HCT116 (cell line): ENCODE data around the gene KIF12. TPM values are rescaled to one million over a fixed set of nuclear protein-coding genes. Genes with fewer than 3 reads are reported as not detected.
"Not testable (repeated sequence)": the region's sequence is repeated elsewhere in the genome, so short reads cannot be mapped to it uniquely, and the experiment has no call there.

Source experiments
- ATAC-seq: fragments of 200-7000 bp; cut with Tn5 transposase; 2 replicates; pipeline ENCODE4 v1.9.1; 2020; ENCODE audit warnings: mild to moderate bottlenecking, moderate library complexity
- BruUV-seq: library from RNA; stranded (reverse); fragments of 400-500 nt; replicated peaks from 2 replicates; lab custom pipeline; 2021; lab: Mats Ljungman, UMichigan
- CTCF ChIA-PET: fragments of 300-600 bp; sonication (Branson Sonifier 250); formaldehyde crosslinking; loops from one replicate; lab custom pipeline; 2021; ENCODE audit warnings: antibody characterized with exemption; lab: Charles Lee
- POLR2A ChIA-PET: fragments of 300-600, 350-600 bp; sonication (Branson Sonifier 250); formaldehyde crosslinking; loops from one replicate; lab custom pipeline; 2021; ENCODE audit warnings: antibody characterized with exemption; lab: Charles Lee
- RAD21 ChIA-PET, 2 experiments: fragments of 300-600 bp; sonication (Branson Sonifier 250); formaldehyde crosslinking; loops; one replicate each; lab custom pipeline; 2023; ENCODE audit warnings: low total read pairs in 2 of 2; ENCODE audit not compliant: uncharacterized antibody in 2 of 2, unreplicated experiment in 2 of 2, low non-redundant PET in 1 of 2; lab: Charles Lee
- DNase-seq: peaks from one replicate; pipeline ENCODE4 v3.0.0-alpha.2; 2010; ENCODE audit warnings: low read depth, low spot score
- H2AFZ ChIP-seq: fragments of 200-600 bp; shearing (Covaris generic), sonication (generic); 2 replicates; pipeline ENCODE4 v1.6.1; 2017; ENCODE audit warnings: low read depth, mixed run types, mixed read lengths, antibody characterized with exemption, low read length; ENCODE audit not compliant: poor library complexity, severe bottlenecking
- H3K27ac ChIP-seq: 2 replicates; pipeline ENCODE4 v1.5.1; 2012; ENCODE audit warnings: low read depth, low read length
- H3K27me3 ChIP-seq: fragments of 200-600 bp; sonication (generic); 2 replicates; pipeline ENCODE4 v1.6.1; 2016; ENCODE audit warnings: mixed run types, low read length, mixed read lengths; ENCODE audit not compliant: insufficient read depth
- H3K36me3 ChIP-seq, 2 experiments: fragments of 200-500 bp in 1 of 2; fragments of 200-600 bp in 1 of 2; sonication (Bioruptor generic) in 1 of 2; sonication (generic) in 1 of 2; 2 replicates each; pipeline versions ENCODE4 v1.5.1 to v1.6.1; 2014 to 2016; ENCODE audit warnings: low read length in 2 of 2, inconsistent platforms in 1 of 2, mixed read lengths in 1 of 2, mixed run types in 1 of 2; ENCODE audit not compliant: insufficient read depth in 2 of 2, control insufficient read depth in 1 of 2
- H3K4me1 ChIP-seq, 2 experiments: fragments of 200-600 bp in 1 of 2; sonication (generic) in 1 of 2; 2 replicates each; pipeline versions ENCODE4 v1.5.1 to v1.6.1; 2012 to 2017; ENCODE audit warnings: low read length in 2 of 2, inconsistent platforms in 1 of 2, mild to moderate bottlenecking in 1 of 2, mixed read lengths in 1 of 2, mixed run types in 1 of 2, moderate library complexity in 1 of 2; ENCODE audit not compliant: insufficient read depth in 2 of 2, control insufficient read depth in 1 of 2
- H3K4me2 ChIP-seq: fragments of 200-600 bp; sonication (generic); 2 replicates; pipeline ENCODE4 v1.6.1; 2017; ENCODE audit warnings: mixed run types, low read length, mixed read lengths
- H3K4me3 ChIP-seq, 2 experiments: fragments of 200-600 bp in 1 of 2; sonication (generic) in 1 of 2; replicated peaks in 1 of 2; 2 replicates each; pipeline ENCODE4 v1.5.1; 2011 to 2016; ENCODE audit warnings: low read length in 2 of 2, control low read depth in 1 of 2, low read depth in 1 of 2, mild to moderate bottlenecking in 1 of 2, mixed read lengths in 1 of 2, mixed run types in 1 of 2
- H3K79me2 ChIP-seq: fragments of 200-600 bp; sonication (generic); 2 replicates; pipeline ENCODE4 v1.6.1; 2017; ENCODE audit warnings: mild to moderate bottlenecking, mixed run types, low read length, moderate library complexity, mixed read lengths; ENCODE audit not compliant: insufficient read depth
- H3K9ac ChIP-seq: fragments of 200-600 bp; sonication (generic); 2 replicates; pipeline ENCODE4 v1.6.1; 2016; ENCODE audit warnings: low read length, mixed read lengths
- H3K9me2 ChIP-seq: fragments of 200-600 bp; sonication (generic), shearing (Covaris generic); 2 replicates; pipeline ENCODE4 v1.6.1; 2017; ENCODE audit warnings: mixed run types, mild to moderate bottlenecking, moderate library complexity; ENCODE audit not compliant: insufficient read depth
- H3K9me3 ChIP-seq, 2 experiments: fragments of 200-500 bp in 1 of 2; fragments of 200-600 bp in 1 of 2; sonication (Bioruptor generic) in 1 of 2; sonication (generic) in 1 of 2; 2 replicates each; pipeline ENCODE4 v1.6.1; 2014 to 2017; ENCODE audit warnings: low read length in 2 of 2, mixed read lengths in 2 of 2, inconsistent platforms in 1 of 2, low read depth in 1 of 2, mild to moderate bottlenecking in 1 of 2, mixed run types in 1 of 2, moderate library complexity in 1 of 2; ENCODE audit not compliant: control insufficient read depth in 1 of 2, insufficient read depth in 1 of 2
- H4K20me1 ChIP-seq: fragments of 200-600 bp; sonication (generic), shearing (Covaris generic); 2 replicates; pipeline ENCODE4 v1.6.1; 2017; ENCODE audit warnings: mixed run types, mild to moderate bottlenecking, moderate library complexity; ENCODE audit not compliant: insufficient read depth
- CEBPB ChIP-seq: IDR thresholded peaks from 2 replicates; pipeline ENCODE4 v1.6.1; 2012; ENCODE audit warnings: low read depth
- POLR2A ChIP-seq: IDR thresholded peaks from 2 replicates; pipeline ENCODE4 v1.7.0; 2011; ENCODE audit warnings: borderline replicate concordance; ENCODE audit not compliant: insufficient read depth, insufficient read length; ENCODE audit errors: extremely low read depth
- YY1 ChIP-seq: IDR thresholded peaks from 2 replicates; pipeline ENCODE4 v1.6.1; 2011; ENCODE audit warnings: low read length, low read depth, moderate library complexity, mild to moderate bottlenecking; ENCODE audit not compliant: insufficient replicate concordance; ENCODE audit errors: extremely low read depth
- intact Hi-C: fragments of 100-400 bp; cut with micrococcal nuclease; formaldehyde crosslinking; loops from 2 replicates; pipeline ENCODE4 v1.10.0; 2022
- total RNA-seq: library from RNA; stranded (reverse); gene quantifications from one replicate; pipeline ENCODE4 v1.2.1, GENCODE V29; 2021; ENCODE audit not compliant: unreplicated experiment
- TF ChIP-seq, protein P1 (sequence below): IDR thresholded peaks from 2 replicates; pipeline ENCODE4 v1.6.1; 2011; ENCODE audit warnings: mild to moderate bottlenecking, low read length, moderate library complexity; ENCODE audit not compliant: insufficient replicate concordance; ENCODE audit errors: extremely low read depth
- TF ChIP-seq, protein P2 (sequence below): IDR thresholded peaks from 2 replicates; pipeline ENCODE4 v1.6.1; 2012; ENCODE audit warnings: low read depth

KIF12 gene
- total RNA-seq, 1 experiment from 2014 or later, result 6.4 TPM

- Histone ChIP-seq H3K4me2 (no peak overlapping the region), H3K9me3 (peaks cover 0 to 7% of the 10 kb centered on the region in 2 experiments; a peak in 1 of 4 replicates), H3K27me3 (no peaks in the 10 kb centered on the region), H3K9ac (no peak overlapping the region), H3K4me3 (no peak overlapping the region), H3K79me2 (no peaks in the 10 kb centered on the region), H3K9me2 (no peaks in the 10 kb centered on the region), H4K20me1 (no peaks in the 10 kb centered on the region), H2AFZ (no peak overlapping the region), H3K27ac (no peak overlapping the region), H3K4me1 (no peaks in the 10 kb centered on the region), H3K36me3 (no peaks in the 10 kb centered on the region)
- ChIA-PET POLR2A (no interaction called here), RAD21 (no interaction called here), CTCF (no interaction called here)
- no peak for DNase-seq
- TF ChIP-seq, protein P1, sequence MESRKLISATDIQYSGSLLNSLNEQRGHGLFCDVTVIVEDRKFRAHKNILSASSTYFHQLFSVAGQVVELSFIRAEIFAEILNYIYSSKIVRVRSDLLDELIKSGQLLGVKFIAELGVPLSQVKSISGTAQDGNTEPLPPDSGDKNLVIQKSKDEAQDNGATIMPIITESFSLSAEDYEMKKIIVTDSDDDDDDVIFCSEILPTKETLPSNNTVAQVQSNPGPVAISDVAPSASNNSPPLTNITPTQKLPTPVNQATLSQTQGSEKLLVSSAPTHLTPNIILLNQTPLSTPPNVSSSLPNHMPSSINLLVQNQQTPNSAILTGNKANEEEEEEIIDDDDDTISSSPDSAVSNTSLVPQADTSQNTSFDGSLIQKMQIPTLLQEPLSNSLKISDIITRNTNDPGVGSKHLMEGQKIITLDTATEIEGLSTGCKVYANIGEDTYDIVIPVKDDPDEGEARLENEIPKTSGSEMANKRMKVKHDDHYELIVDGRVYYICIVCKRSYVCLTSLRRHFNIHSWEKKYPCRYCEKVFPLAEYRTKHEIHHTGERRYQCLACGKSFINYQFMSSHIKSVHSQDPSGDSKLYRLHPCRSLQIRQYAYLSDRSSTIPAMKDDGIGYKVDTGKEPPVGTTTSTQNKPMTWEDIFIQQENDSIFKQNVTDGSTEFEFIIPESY, result no peak
- TF ChIP-seq POLR2A, result no peak
- TF ChIP-seq, protein P2, sequence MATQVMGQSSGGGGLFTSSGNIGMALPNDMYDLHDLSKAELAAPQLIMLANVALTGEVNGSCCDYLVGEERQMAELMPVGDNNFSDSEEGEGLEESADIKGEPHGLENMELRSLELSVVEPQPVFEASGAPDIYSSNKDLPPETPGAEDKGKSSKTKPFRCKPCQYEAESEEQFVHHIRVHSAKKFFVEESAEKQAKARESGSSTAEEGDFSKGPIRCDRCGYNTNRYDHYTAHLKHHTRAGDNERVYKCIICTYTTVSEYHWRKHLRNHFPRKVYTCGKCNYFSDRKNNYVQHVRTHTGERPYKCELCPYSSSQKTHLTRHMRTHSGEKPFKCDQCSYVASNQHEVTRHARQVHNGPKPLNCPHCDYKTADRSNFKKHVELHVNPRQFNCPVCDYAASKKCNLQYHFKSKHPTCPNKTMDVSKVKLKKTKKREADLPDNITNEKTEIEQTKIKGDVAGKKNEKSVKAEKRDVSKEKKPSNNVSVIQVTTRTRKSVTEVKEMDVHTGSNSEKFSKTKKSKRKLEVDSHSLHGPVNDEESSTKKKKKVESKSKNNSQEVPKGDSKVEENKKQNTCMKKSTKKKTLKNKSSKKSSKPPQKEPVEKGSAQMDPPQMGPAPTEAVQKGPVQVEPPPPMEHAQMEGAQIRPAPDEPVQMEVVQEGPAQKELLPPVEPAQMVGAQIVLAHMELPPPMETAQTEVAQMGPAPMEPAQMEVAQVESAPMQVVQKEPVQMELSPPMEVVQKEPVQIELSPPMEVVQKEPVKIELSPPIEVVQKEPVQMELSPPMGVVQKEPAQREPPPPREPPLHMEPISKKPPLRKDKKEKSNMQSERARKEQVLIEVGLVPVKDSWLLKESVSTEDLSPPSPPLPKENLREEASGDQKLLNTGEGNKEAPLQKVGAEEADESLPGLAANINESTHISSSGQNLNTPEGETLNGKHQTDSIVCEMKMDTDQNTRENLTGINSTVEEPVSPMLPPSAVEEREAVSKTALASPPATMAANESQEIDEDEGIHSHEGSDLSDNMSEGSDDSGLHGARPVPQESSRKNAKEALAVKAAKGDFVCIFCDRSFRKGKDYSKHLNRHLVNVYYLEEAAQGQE, result no peak
- TF ChIP-seq YY1, result no peak
- no peak for TF ChIP-seq CEBPB
- BruUV-seq, result no TSS peak
- intact Hi-C loops, result no loop called here
- no peak for ATAC-seq
Measured at GRCh38 chr9:114130141-114130540, 31.0 kb upstream of the KIF12 start.

- H3K4me1 ChIP-seq, H3K9me3 ChIP-seq, H3K4me3 ChIP-seq, H3K79me2 ChIP-seq, BruUV-seq, H3K27me3 ChIP-seq, H3K9ac ChIP-seq, H3K27ac ChIP-seq, CTCF ChIA-PET, H3K9me2 ChIP-seq, ATAC-seq, intact Hi-C loops, POLR2A ChIA-PET, H3K4me2 ChIP-seq, RAD21 ChIA-PET, H2AFZ ChIP-seq, H3K36me3 ChIP-seq, DNase-seq, H4K20me1 ChIP-seq: not testable (repeated sequence)
Measured at GRCh38 chr9:114128759-114129158, 29.7 kb upstream of the KIF12 start.
